A549 (cell line): ENCODE data around the gene SLIT3. TPM values are rescaled to one million over a fixed set of nuclear protein-coding genes. Genes with fewer than 3 reads are reported as not detected.

Experiments
- ATAC-seq, 2 experiments: fragments of 200-7000 bp in 1 of 2; fragments of >200 bp in 1 of 2; cut with Nextera tagmentation in 1 of 2; cut with Tn5 transposase in 1 of 2; 3 replicates each; pipeline versions ENCODE4 v1.8.0 to v1.9.1; 2018 to 2020; ENCODE audit warnings: mild to moderate bottlenecking in 1 of 2, moderate library complexity in 1 of 2
- CTCF ChIA-PET: fragments of 300-600 bp; sonication (Branson Sonifier 250); formaldehyde crosslinking; extraction: SDS; loops from one replicate; lab custom pipeline; 2021; ENCODE audit warnings: antibody characterized with exemption, inconsistent platforms; lab: Yijun Ruan, JAX
- POLR2A ChIA-PET: fragments of 350-600 bp; formaldehyde crosslinking; extraction: SDS; loops from one replicate; lab custom pipeline; 2021; ENCODE audit warnings: antibody characterized with exemption, inconsistent platforms; lab: Yijun Ruan, JAX
- DNase-seq, 2 experiments: peaks; one replicate each; pipeline versions ENCODE4 v3.0.0 to v3.0.0-alpha.2; 2011 to 2016; ENCODE audit warnings: low read depth in 1 of 2, low spot score in 1 of 2
- FAIRE-seq: peaks from 2 replicates; lab custom pipeline; 2011; peaks lifted over from hg19 to GRCh38; lab: Jason Lieb, UNC
- H3K27ac ChIP-seq, 2 experiments: fragments of >200 bp; sonication (Bioruptor Twin); formaldehyde crosslinking; 3 replicates each; pipeline ENCODE4 v1.5.1; 2016 to 2017
- H3K4me1 ChIP-seq: fragments of >200 bp; sonication (Bioruptor Twin); formaldehyde crosslinking; 3 replicates; pipeline ENCODE4 v1.6.1; 2016
- H3K4me2 ChIP-seq: fragments of >200 bp; sonication (Bioruptor Twin); formaldehyde crosslinking; 3 replicates; pipeline ENCODE4 v1.6.1; 2016
- H3K4me3 ChIP-seq: fragments of >200 bp; sonication (Bioruptor Twin); formaldehyde crosslinking; 3 replicates; pipeline ENCODE4 v1.5.1; 2016
- H3K9me3 ChIP-seq: fragments of >200 bp; sonication (Bioruptor Twin); formaldehyde crosslinking; 3 replicates; pipeline ENCODE4 v1.6.1; 2016
- CBX8 ChIP-seq: fragments of 200-600 bp; sonication (generic); IDR thresholded peaks from 2 replicates; pipeline ENCODE4 v1.6.1; 2016
- CTCF ChIP-seq: fragments of >200 bp; sonication (Bioruptor Twin); formaldehyde crosslinking; IDR thresholded peaks from 3 replicates; pipeline ENCODE4 v1.5.1; 2016
- EHMT2 ChIP-seq: fragments of 200-600 bp; sonication (generic); IDR thresholded peaks from 2 replicates; pipeline ENCODE4 v1.6.1; 2016; ENCODE audit warnings: antibody characterized with exemption, low read depth, mild to moderate bottlenecking, moderate library complexity
- GATA3 ChIP-seq: IDR thresholded peaks from 2 replicates; pipeline ENCODE4 v1.6.1; 2012; ENCODE audit warnings: borderline replicate concordance
- HDAC2 ChIP-seq: fragments of 200-600 bp; sonication (generic); IDR thresholded peaks from 2 replicates; pipeline ENCODE4 v1.6.1; 2016
- HMGXB4 ChIP-seq: fragments of 250-450 bp; sonication (Bioruptor Pico); IDR thresholded peaks from 2 replicates; pipeline ENCODE4 v1.5.0; 2021; ENCODE audit warnings: mild to moderate bottlenecking, moderate library complexity, borderline replicate concordance
- HOXB5 ChIP-seq: fragments of 250-450 bp; sonication (Bioruptor Pico); IDR thresholded peaks from 2 replicates; pipeline ENCODE4 v1.5.0; 2020; ENCODE audit warnings: mild to moderate bottlenecking, moderate library complexity
- MAFK ChIP-seq: fragments of 450-650 bp; IDR thresholded peaks from 2 replicates; pipeline ENCODE4 v1.6.1; 2014; ENCODE audit not compliant: partially characterized antibody
- NPAS2 ChIP-seq: fragments of 250-450 bp; sonication (Bioruptor Pico); IDR thresholded peaks from 2 replicates; pipeline ENCODE4 v1.8.0; 2022; ENCODE audit warnings: mild to moderate bottlenecking, moderate library complexity, borderline replicate concordance
- PHF8 ChIP-seq: fragments of 200-600 bp; sonication (generic); IDR thresholded peaks from 2 replicates; pipeline ENCODE4 v1.6.1; 2016; ENCODE audit warnings: low read depth, mild to moderate bottlenecking, antibody characterized with exemption, moderate library complexity, borderline replicate concordance
- RAD21 ChIP-seq, 2 experiments: fragments of >200 bp in 1 of 2; sonication (Bioruptor Twin) in 1 of 2; formaldehyde crosslinking in 1 of 2; IDR thresholded peaks in 1 of 2; conservative IDR thresholded peaks in 1 of 2; 2 replicates in 1 of 2; 3 replicates in 1 of 2; pipeline ENCODE4 v1.6.1; 2012 to 2018; ENCODE audit warnings: inconsistent platforms in 1 of 2
- REST ChIP-seq: fragments of 200-600 bp; sonication (generic); IDR thresholded peaks from 2 replicates; pipeline ENCODE4 v1.6.1; 2016; ENCODE audit warnings: antibody characterized with exemption, mild to moderate bottlenecking, moderate library complexity
- ZFP36 ChIP-seq: fragments of 450-650 bp; IDR thresholded peaks from 2 replicates; pipeline ENCODE4 v1.6.1; 2014; ENCODE audit warnings: borderline replicate concordance; ENCODE audit not compliant: partially characterized antibody
- WGBS: methylation state at CpG from one replicate; pipeline ENCODE4 v1.1.6; 2017; ENCODE audit errors: missing lambda C conversion rate; 5-methylcytosine and 5-hydroxymethylcytosine counted together
- polyA plus RNA-seq, 4 experiments: library from polyadenylated mRNA; depleted of rRNA in 3 of 4; stranded (reverse); fragments of >200 nt; fragmentation: RNase III in 1 of 4; extraction: RNeasy Plus Mini Kit Qiagen cat#74134 plus additional on column Dnase treatment in 1 of 4; gene quantifications; 2 replicates in 3 of 4; 3 replicates in 1 of 4; pipeline ENCODE4 v1.2.3, GENCODE V29; 2011 to 2017

The SLIT3 gene
- polyA plus RNA-seq, 2 of the 4 experiments (the other 2 are of a cell fraction): 12.7 to 22.9 TPM

DNA sequence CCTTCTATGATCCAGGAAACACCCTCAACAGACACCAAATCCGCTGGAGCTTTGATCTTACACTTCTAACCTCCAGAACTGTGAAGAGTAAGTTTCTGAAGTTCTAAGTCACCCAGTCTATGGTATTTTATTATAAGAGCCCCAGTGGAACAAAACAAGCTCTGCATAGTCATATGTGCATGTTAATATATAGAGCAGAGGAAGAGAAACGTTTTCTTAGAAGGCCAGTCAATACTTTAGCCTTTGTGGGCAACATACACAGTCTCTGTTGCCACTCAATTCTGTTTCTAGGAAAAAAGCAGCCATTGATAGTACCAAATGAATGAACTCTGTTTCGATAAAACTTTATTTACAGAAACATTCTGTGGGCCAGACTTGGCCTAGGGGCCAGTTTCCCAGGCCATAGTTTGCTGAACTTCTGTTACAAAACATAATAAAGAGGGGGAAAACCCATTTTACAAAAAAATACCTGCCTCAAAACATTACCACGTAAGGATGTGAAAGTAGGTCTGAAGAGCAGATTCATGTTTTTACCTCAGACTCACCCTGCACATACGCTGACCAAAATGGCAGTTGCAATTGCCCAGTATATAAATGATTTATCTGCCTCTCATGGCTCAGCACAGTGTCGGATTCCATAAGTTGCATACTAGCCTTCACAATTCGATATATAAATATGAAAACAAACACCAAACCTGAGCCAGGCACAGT, 350.5 kb downstream of the SLIT3 start (continued):
- TF ChIP-seq MAFK (no peak), CTCF (no peak)

- POLR2A ChIA-PET: no interaction called here
- no peak for ATAC-seq
These were observed 352.2 kb downstream of the SLIT3 start for GRCh38 chr5:168948746-168949145.

More at GRCh38 chr5:168948746-168949145, 352.2 kb downstream of the SLIT3 start:
- DNase-seq (peak in 1 of 2 experiments; percentile 10), FAIRE-seq (no peak)
- Histone ChIP-seq H3K27ac (0 out of 6 replicates have a peak overlapping the region, but pooled peaks of 1 of the 2 experiments have one; percentile 17), H3K4me1 (0 out of 3 replicates have a peak, but pooled peaks cover 2% of the 10 kb centered on the region), H3K9me3 (no peaks in the 10 kb centered on the region), H3K4me3 (no peak overlapping the region), H3K4me2 (no peak overlapping the region)
- TF ChIP-seq PHF8 (no peak), MAFK (no peak), EHMT2 (no peak), HMGXB4 (no peak), ZFP36 (no peak), NPAS2 (CRISPR knock-in tag) (no peak), HDAC2 (no peak), RAD21 (conservative IDR thresholded peaks at IDR 0.05 in 1 of 2, IDR thresholded peaks at IDR 0.05 in 1 of 2) (no peak), CBX8 (no peak), HOXB5 (no peak), GATA3 (no peak), REST (no peak)
- CTCF ChIA-PET: interaction anchor here (0.7 to 1.2 kb wide), 8 partner anchors 13 to 631 kb away, joined by 3 to 5 read pairs (median 3); no protein-coding TSS in a partner anchor
- WGBS: 76% methylated on average over 3 of the region's 3 CpGs
